Measurements from ENCODE around the gene TSEN34.

GRCh38 chr19:54189735-54190502 is 1.2 kb upstream of the TSEN34 start:
- TF ChIP-seq CTCF (IDR thresholded peaks at IDR 0.05; ENCODE audit: insufficient read depth, low read length, poor library complexity, severe bottlenecking) (no peak), EZH2phosphoT487 (conservative IDR thresholded peaks at IDR 0.05; ENCODE audit: low read length) (no peak)
